Mucosa of descending colon (tissue), 3 donors: ENCODE data around the gene EIF4EBP3. TPM values are rescaled to one million over a fixed set of nuclear protein-coding genes. Genes with fewer than 3 reads are reported as not detected.
A peak's percentile ranks its signal among the peaks of the same experiment; 100 is the strongest.

Experiments used
- ATAC-seq: fragments of 200-7000 bp; cut with Tn5 transposase; one replicate; pipeline ENCODE4 v1.9.1; 2020; ENCODE audit warnings: mild to moderate bottlenecking, moderate library complexity
- DNase-seq, 3 donors: peaks; one replicate each; pipeline ENCODE4 v3.0.0-alpha.2; 2020
- H3K36me3 ChIP-seq: fragments of 200-600 bp; one replicate; pipeline ENCODE4 v1.8.0; 2021; ENCODE audit warnings: low read depth, mild to moderate bottlenecking
- H3K4me1 ChIP-seq: fragments of 200-600 bp; one replicate; pipeline ENCODE4 v1.8.0; 2021; ENCODE audit warnings: low read depth, mild to moderate bottlenecking
- H3K4me3 ChIP-seq: fragments of 200-600 bp; one replicate; pipeline ENCODE4 v1.8.0; 2021; ENCODE audit warnings: mild to moderate bottlenecking
- H3K9me3 ChIP-seq: fragments of 200-600 bp; one replicate; pipeline ENCODE4 v1.8.0; 2021; ENCODE audit warnings: mild to moderate bottlenecking
- intact Hi-C, 2 donors: fragments of 100-400 bp; cut with DNase I in 1 of 2; cut with micrococcal nuclease in 1 of 2; formaldehyde crosslinking; loops; one replicate each; pipeline versions ENCODE4 v1.11.0 to v1.11.1; 2022; cut with DNase I, micrococcal nuclease
- microRNA-seq: library from miRNA; unstranded; fragments of <30 nt; microRNA quantifications from one replicate; pipeline ENCODE4, GENCODE V29; 2019
- total RNA-seq, 3 donors: library from RNA; stranded (reverse); fragmentation: NEBNext Ultra II Directional in 2 of 3; extraction: Animal tissue kit (Norgen Biotek cat#: 25700) in 2 of 3; gene quantifications; one replicate each; pipeline versions ENCODE4 v1.2.1 to v1.2.4, GENCODE V29; 2021 to 2023
- TF ChIP-seq, protein P1 (sequence below): fragments of 200-600 bp; IDR thresholded peaks from one replicate; pipeline ENCODE4 v1.8.0; 2022; ENCODE audit warnings: antibody characterized with exemption, mild to moderate bottlenecking
- donor health status: DM: no; HTN: no; CAD: no; lungs with moderate emphysema.
- donor health status: DM: no; HTN: no; CAD: no.
- donor health status: DM: no; HTN: yes; CAD: no.

EIF4EBP3 gene
- total RNA-seq, 3 donors from 2014 or later: 18.5 to 51.9 (median 23.1) TPM

DNA sequence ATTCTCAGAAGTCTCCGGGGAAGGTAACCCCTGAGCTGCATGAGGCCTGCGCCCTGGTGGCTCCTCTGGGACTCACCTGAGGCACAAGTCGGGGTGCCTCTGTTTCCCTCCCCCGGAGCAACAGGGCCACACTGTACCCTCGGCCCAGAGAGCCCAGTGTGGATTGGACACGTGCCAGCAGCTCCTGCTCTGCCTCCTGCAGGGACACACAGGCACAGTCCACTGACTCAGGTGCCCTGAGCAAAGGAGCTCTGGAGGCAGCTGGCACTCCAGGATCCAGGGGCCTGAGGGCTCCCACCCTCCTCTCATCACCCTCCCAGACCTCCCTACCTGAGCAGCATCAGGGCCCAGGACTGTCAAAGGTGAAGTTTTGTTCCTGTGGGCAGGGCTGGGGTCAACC is 46.7 kb downstream of the EIF4EBP3 start:
- Histone ChIP-seq H3K4me1 (peaks cover 6% of the 10 kb centered on the region), H3K4me3 (no peak overlapping the region), H3K36me3 (no peaks in the 10 kb centered on the region), H3K9me3 (no peaks in the 10 kb centered on the region)
- TF ChIP-seq, protein P1, sequence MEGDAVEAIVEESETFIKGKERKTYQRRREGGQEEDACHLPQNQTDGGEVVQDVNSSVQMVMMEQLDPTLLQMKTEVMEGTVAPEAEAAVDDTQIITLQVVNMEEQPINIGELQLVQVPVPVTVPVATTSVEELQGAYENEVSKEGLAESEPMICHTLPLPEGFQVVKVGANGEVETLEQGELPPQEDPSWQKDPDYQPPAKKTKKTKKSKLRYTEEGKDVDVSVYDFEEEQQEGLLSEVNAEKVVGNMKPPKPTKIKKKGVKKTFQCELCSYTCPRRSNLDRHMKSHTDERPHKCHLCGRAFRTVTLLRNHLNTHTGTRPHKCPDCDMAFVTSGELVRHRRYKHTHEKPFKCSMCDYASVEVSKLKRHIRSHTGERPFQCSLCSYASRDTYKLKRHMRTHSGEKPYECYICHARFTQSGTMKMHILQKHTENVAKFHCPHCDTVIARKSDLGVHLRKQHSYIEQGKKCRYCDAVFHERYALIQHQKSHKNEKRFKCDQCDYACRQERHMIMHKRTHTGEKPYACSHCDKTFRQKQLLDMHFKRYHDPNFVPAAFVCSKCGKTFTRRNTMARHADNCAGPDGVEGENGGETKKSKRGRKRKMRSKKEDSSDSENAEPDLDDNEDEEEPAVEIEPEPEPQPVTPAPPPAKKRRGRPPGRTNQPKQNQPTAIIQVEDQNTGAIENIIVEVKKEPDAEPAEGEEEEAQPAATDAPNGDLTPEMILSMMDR: no peak
- intact Hi-C loops: no loop called here
- ATAC-seq (no peak), DNase-seq (peak in 1 of 3 donors; percentile 55)

DNA sequence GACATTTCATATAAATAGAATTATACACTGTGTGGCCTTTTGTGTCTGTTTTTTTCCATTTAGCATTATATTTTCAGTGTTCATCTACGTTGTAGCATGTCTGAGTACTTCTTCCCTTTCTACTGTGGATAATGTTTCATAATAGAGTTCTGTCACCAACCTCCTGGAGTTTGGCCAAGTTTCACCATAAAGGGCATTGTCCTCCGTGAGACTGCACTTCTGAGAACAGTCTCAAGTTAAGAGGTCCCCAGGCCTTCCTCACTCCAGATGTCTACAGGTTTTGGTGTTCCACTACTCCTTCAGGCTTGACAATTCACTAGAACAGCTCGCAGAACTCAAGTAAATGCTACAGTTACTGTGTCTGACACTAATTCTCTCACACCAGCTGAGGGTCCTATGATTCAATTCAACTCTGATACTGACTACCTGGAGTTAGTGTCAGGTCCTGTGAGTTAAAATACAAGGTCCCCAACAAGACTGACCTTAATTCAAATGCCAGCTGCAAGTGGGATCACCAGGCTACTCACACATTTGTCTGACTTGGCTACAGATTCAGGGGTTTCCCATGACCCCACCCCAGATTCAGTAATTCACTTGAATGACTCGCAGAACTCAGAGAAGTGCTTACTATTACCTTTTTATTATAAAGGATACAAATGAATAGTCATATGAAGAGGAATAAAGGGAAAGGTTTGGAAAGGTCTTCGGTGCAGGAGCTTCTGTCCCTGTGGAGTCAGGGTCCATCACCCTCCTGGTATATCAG is 48.3 kb downstream of the EIF4EBP3 start:
- H3K9me3 ChIP-seq: no peaks in the 10 kb centered on the region
- TF ChIP-seq, protein P1: no peak
- intact Hi-C loops: no loop called here
- no peaks in the 10 kb centered on the region for H3K36me3 ChIP-seq
- no peak overlapping the region for H3K4me3 ChIP-seq
- peak; percentile 65 for ATAC-seq
- peaks cover 14% of the 10 kb centered on the region for H3K4me1 ChIP-seq
- peak in 1 of 3 donors; percentile 60 for DNase-seq

DNA sequence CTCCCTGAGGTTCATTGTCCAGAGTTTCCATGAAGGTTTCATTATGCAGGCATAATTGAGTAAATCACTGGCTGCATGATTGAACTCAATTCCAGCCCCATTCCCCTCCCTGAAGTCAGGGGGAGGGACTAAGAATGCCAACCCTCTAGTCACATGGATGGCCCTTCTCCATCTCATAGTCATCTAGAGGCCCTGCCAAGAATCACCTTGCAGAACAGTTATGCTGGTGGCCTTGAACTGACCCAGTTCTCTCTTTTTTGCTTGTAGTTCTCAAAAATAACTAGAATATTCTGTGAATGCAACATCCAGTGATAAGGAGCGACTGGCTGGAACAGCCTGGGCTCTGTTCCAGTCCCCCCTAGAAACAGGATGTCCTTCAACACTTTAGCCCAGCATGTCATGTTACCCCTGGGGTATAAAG is 48.9 kb downstream of the EIF4EBP3 start:
- intact Hi-C loops: no loop called here
- peak; percentile 36 for ATAC-seq
- no peaks in the 10 kb centered on the region for H3K9me3 ChIP-seq
- TF ChIP-seq, protein P1: no peak
- no peaks in the 10 kb centered on the region for H3K36me3 ChIP-seq
- peaks cover 14% of the 10 kb centered on the region for H3K4me1 ChIP-seq
- no peak overlapping the region for H3K4me3 ChIP-seq
- DNase-seq: no peak

DNA sequence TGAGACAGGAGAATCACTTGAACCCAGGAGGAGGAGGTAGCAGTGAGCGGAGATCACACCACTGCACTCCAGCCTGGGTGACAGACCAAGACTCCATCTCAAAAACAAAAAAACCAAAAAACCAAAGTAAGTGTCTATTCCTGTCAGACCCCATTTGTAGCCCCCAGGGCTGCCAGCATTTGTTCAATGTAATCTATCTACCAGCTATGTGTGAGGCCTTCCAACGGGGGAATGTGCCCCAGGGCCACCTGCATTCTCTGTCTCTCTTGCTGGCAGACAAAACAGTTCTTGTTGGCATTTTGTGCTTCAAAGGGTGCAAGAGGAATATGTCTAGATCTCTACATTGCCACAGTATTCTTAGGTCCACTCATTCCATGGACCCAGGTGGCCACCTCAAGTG is 51.4 kb downstream of the EIF4EBP3 start:
- H3K9me3 ChIP-seq: no peaks in the 10 kb centered on the region
- H3K4me3 ChIP-seq: no peak overlapping the region
- TF ChIP-seq, protein P1: no peak
- DNase-seq (no peak), ATAC-seq (no peak)
- peaks cover 14% of the 10 kb centered on the region for H3K4me1 ChIP-seq
- intact Hi-C loops: no loop called here
- H3K36me3 ChIP-seq: no peaks in the 10 kb centered on the region

Small RNAs within 50 kb of the gene (microRNA-seq; reads per million reads assigned to microRNA genes)
- gene MIR6831: not detected

Other genes starting within 250 kb of the EIF4EBP3 start
- gene PFDN1, start 244.6 kb upstream of the EIF4EBP3 start, total RNA-seq: 10 to 100 TPM; 33.5 to 48.0 (median 35.9) TPM
- 10 to 100 TPM in 2 of 3 donors, 1 to 10 TPM in 1; 8.8 to 15.7 (median 13.1) TPM for gene HBEGF, start 201.1 kb upstream of the EIF4EBP3 start, total RNA-seq
- under 1 TPM in 2 of 3 donors, not detected in 1; 0.23 to 0.46 TPM for gene SLC4A9, start 187.5 kb upstream of the EIF4EBP3 start, total RNA-seq
- 100 to 1,000 TPM; 134 to 135 (median 134) TPM for gene ANKHD1, start 145.8 kb upstream of the EIF4EBP3 start, total RNA-seq
- gene SRA1, start 9.8 kb downstream of the EIF4EBP3 start, total RNA-seq: 10 to 100 TPM; 27.9 to 38.0 (median 31.8) TPM
- gene APBB3, start 16.9 kb downstream of the EIF4EBP3 start, total RNA-seq: 10 to 100 TPM; 18.8 to 32.5 (median 21.2) TPM
- 10 to 100 TPM; 65.5 to 96.9 (median 93.8) TPM for gene SLC35A4, start 17.2 kb downstream of the EIF4EBP3 start, total RNA-seq
- gene CD14, start 85.5 kb downstream of the EIF4EBP3 start, total RNA-seq: 10 to 100 TPM; 35.8 to 92.8 (median 90.9) TPM
- 10 to 100 TPM; 13.6 to 21.7 (median 16.8) TPM for gene TMCO6, start 91.8 kb downstream of the EIF4EBP3 start, total RNA-seq
- gene NDUFA2, start 100.0 kb downstream of the EIF4EBP3 start, total RNA-seq: 10 to 100 TPM; 63.5 to 93.1 (median 83.0) TPM
- 10 to 100 TPM; 79.8 to 98.1 (median 79.9) TPM for gene IK, start 100.2 kb downstream of the EIF4EBP3 start, total RNA-seq
- gene WDR55, start 117.2 kb downstream of the EIF4EBP3 start, total RNA-seq: 10 to 100 TPM; 32.3 to 42.3 (median 42.2) TPM
- 1 to 10 TPM in 2 of 3 donors, under 1 TPM in 1; 0.95 to 1.6 (median 1.1) TPM for gene DND1, start 125.9 kb downstream of the EIF4EBP3 start, total RNA-seq
- 10 to 100 TPM; 44.5 to 58.3 (median 56.4) TPM for gene HARS1, start 143.7 kb downstream of the EIF4EBP3 start, total RNA-seq
- gene HARS2, start 143.8 kb downstream of the EIF4EBP3 start, total RNA-seq: 10 to 100 TPM; 28.9 to 43.3 (median 39.6) TPM
- gene ZMAT2, start 152.8 kb downstream of the EIF4EBP3 start, total RNA-seq: 10 to 100 TPM; 43.8 to 59.7 (median 45.9) TPM
- gene PCDHA1, start 238.5 kb downstream of the EIF4EBP3 start, total RNA-seq: under 1 TPM in 1 of 3 donors, not detected in 2; 0.32 TPM
- gene PCDHA2, start 247.2 kb downstream of the EIF4EBP3 start, total RNA-seq: under 1 TPM in 1 of 3 donors, not detected in 2; 0.32 TPM